ENCODE data around the gene MIER3. TPM values are rescaled to one million over a fixed set of nuclear protein-coding genes. Genes with fewer than 3 reads are reported as not detected.

MIER3 gene, protein sequence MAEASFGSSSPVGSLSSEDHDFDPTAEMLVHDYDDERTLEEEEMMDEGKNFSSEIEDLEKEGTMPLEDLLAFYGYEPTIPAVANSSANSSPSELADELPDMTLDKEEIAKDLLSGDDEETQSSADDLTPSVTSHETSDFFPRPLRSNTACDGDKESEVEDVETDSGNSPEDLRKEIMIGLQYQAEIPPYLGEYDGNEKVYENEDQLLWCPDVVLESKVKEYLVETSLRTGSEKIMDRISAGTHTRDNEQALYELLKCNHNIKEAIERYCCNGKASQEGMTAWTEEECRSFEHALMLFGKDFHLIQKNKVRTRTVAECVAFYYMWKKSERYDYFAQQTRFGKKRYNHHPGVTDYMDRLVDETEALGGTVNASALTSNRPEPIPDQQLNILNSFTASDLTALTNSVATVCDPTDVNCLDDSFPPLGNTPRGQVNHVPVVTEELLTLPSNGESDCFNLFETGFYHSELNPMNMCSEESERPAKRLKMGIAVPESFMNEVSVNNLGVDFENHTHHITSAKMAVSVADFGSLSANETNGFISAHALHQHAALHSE
- 13.7 TPM for polyA plus RNA-seq (2012; ENCODE audit: insufficient read depth, insufficient read length, low read depth)

DNA sequence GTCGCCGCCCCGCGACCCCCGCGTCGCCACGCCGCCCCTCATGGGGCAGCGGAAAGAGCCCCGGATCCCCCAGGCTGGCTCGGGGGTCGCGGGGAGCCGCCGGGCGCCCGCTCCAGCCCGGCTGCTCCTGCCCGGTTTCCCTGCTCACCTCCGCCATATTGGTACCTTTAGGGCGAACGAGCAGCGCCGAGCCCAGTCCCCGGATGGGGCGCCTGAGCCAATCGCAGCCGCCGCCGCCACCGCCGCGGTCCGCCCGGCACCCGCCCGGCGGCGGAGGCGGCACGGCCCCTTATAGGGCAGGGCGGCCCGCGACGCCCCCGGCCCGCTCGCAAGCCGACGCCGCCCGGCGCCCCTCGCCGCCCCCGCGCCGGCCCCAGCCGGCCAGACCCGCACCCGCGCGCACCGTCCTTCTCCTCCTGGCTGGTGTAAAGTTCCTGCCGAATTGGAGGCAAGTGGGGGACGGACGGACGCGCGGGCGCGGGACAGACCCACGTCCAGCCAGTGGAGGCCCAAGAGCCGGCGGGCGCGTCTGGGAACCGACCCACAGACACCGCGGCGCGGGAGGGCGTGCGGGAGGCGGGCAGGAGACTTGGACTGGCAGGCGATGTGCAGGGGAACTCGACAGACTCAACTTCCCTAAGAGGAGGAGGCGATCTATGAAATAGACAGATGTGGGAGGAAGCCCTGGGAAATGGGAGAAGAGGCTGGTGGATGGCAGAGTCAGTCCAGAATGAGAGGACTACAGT is at the start of gene MIER3:
Gene MIER3, minus strand, starts transcription at position 178 of the 746 bp plus-strand sequence. Its CDS starts 21 bp downstream, at position 157.
- Histone ChIP-seq H3K36me3 (peaks cover 7% of the 10 kb centered on the region), H3K9me3 (no peaks in the 10 kb centered on the region), H3K4me3 (ENCODE audit: low read depth, low read length) (peak within 1 kb of the TSS; percentile 85), H3K4me1 (no peaks in the 10 kb centered on the region), H3K27me3 (no peaks in the 10 kb centered on the region)
- peak; percentile 90 for DNase-seq
- TF ChIP-seq, protein P1, sequence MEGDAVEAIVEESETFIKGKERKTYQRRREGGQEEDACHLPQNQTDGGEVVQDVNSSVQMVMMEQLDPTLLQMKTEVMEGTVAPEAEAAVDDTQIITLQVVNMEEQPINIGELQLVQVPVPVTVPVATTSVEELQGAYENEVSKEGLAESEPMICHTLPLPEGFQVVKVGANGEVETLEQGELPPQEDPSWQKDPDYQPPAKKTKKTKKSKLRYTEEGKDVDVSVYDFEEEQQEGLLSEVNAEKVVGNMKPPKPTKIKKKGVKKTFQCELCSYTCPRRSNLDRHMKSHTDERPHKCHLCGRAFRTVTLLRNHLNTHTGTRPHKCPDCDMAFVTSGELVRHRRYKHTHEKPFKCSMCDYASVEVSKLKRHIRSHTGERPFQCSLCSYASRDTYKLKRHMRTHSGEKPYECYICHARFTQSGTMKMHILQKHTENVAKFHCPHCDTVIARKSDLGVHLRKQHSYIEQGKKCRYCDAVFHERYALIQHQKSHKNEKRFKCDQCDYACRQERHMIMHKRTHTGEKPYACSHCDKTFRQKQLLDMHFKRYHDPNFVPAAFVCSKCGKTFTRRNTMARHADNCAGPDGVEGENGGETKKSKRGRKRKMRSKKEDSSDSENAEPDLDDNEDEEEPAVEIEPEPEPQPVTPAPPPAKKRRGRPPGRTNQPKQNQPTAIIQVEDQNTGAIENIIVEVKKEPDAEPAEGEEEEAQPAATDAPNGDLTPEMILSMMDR (IDR thresholded peaks at IDR 0.05; ENCODE audit: low read depth, low read length), result no peak

DNA sequence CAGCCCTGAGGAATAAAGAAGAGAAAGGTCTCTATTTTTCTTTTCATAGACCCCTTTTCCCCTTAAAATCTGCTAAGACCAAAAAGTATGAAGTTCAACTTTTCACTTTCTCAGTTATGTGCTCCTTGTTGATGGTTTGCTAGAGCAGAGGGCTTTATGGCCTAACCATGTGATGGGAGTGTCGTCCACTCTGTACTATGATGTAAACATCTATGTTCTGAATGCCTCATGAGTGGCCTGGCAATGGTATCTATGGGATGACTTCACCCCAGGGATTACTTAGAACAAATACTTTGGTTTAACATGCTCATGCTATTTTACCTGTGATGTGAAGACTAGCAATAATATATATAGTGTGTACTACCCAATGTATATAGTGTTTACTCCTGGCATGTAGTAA is 43.7 kb upstream of the MIER3 start:
- H3K4me1 ChIP-seq, result no peaks in the 10 kb centered on the region
- no peaks in the 10 kb centered on the region for H3K27me3 ChIP-seq
- TF ChIP-seq, protein P1 (IDR thresholded peaks at IDR 0.05; ENCODE audit: low read depth, low read length), result no peak
- DNase-seq, result no peak
- no peak overlapping the region for H3K4me3 ChIP-seq (ENCODE audit: low read depth, low read length)
- no peaks in the 10 kb centered on the region for H3K36me3 ChIP-seq
- no peaks in the 10 kb centered on the region for H3K9me3 ChIP-seq

DNA sequence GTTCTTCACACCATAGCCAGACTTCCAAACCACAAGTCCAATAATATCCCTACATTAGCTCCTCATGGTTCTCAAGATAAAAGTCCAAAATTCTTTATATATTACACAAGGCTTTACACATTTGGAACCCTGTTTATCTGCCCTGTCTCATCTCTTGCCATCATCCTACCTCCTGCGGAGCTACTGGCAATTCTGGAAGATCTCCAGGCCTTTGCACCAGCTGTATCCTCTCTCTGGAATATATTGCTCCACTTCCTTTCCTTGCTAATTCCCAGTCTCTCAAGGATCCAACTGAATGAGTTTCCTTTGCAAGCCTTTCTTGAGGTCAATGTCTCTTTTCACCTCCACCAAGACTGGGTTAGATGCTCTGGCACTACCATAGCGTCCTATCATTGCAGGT is 41.3 kb upstream of the MIER3 start:
- no peaks in the 10 kb centered on the region for H3K36me3 ChIP-seq
- TF ChIP-seq, protein P1 (IDR thresholded peaks at IDR 0.05; ENCODE audit: low read depth, low read length), result no peak
- no peaks in the 10 kb centered on the region for H3K4me1 ChIP-seq
- no peak overlapping the region for H3K4me3 ChIP-seq (ENCODE audit: low read depth, low read length)
- DNase-seq, result no peak
- H3K9me3 ChIP-seq, result no peaks in the 10 kb centered on the region
- H3K27me3 ChIP-seq, result no peaks in the 10 kb centered on the region

DNA sequence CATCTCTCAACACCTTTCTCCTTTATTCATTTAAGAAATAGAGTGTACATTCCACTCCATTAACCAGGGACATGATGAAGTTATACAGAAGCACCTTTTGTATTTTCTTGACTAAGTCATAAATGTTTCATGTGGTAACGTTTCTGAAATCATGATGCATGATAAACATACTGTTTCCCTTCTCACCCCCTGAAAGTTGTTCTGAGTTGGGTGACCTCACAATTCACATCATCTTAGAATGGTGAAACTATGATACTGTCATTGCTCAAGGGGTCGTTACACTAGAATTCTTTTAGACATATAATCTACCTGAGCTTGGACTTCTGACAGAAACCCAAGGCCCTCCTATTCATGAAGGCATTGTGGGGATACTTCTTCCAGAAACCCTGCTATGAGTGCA is 37.8 kb upstream of the MIER3 start:
- TF ChIP-seq, protein P1 (IDR thresholded peaks at IDR 0.05; ENCODE audit: low read depth, low read length), result no peak
- H3K27me3 ChIP-seq, result no peaks in the 10 kb centered on the region
- H3K9me3 ChIP-seq, result no peaks in the 10 kb centered on the region
- H3K36me3 ChIP-seq, result no peaks in the 10 kb centered on the region
- no peaks in the 10 kb centered on the region for H3K4me1 ChIP-seq
- no peak overlapping the region for H3K4me3 ChIP-seq (ENCODE audit: low read depth, low read length)
- DNase-seq, result no peak

DNA sequence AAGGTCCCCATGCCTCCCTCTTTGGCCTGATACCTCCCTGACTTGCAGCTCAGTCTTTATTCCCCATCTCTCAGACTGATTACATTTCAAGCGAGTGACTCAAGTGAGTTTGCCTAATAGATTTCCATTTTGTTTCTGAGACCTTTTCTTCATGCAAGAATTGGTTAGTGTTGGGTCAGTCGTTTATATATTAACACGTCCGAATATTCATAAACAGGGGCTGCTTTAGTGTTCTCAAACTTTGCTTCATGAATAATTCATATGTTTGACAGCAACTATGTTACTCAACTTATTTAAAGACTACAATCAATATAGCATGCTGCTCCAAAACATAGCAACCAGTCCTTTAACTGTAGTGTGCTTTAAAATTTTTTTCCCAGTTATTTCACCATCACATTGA is 36.6 kb upstream of the MIER3 start:
- Histone ChIP-seq H3K27me3 (no peaks in the 10 kb centered on the region), H3K4me3 (ENCODE audit: low read depth, low read length) (no peak overlapping the region), H3K36me3 (no peaks in the 10 kb centered on the region), H3K9me3 (no peaks in the 10 kb centered on the region), H3K4me1 (no peaks in the 10 kb centered on the region)
- DNase-seq, result no peak
- TF ChIP-seq, protein P1 (IDR thresholded peaks at IDR 0.05; ENCODE audit: low read depth, low read length), result no peak
